ENCODE data around the gene C1orf74.
A peak's percentile ranks its signal among the peaks of the same experiment; 100 is the strongest.

C1orf74 gene

GRCh38 chr1:209784265-209785169, at the start of gene C1orf74:
Gene C1orf74, minus strand, starts transcription at chr1:209784559. Its CDS starts 925 bp downstream, at chr1:209783634.
- peak; percentile 100 for DNase-seq (ENCODE audit: low read depth)

- no peak for DNase-seq (ENCODE audit: low read depth)
Measured at GRCh38 chr1:209831615-209832014, 47.3 kb upstream of the C1orf74 start.

GRCh38 chr1:209830722-209831121, 46.4 kb upstream of the C1orf74 start:
- DNase-seq (ENCODE audit: low read depth) = no peak

- DNase-seq (ENCODE audit: low read depth) = no peak
Measured at GRCh38 chr1:209829716-209830115, 45.4 kb upstream of the C1orf74 start.

- DNase-seq (ENCODE audit: low read depth) = peak; percentile 90
Measured at GRCh38 chr1:209827384-209828262, 43.3 kb upstream of the C1orf74 start, which contains the start of gene UTP25. Gene UTP25, plus strand, starts transcription at chr1:209827972. Its CDS starts 92 bp downstream, at chr1:209828064.

- DNase-seq (ENCODE audit: low read depth) = no peak
Measured at GRCh38 chr1:209825591-209826434, 41.5 kb upstream of the C1orf74 start.

- peak; percentile 13 for DNase-seq (ENCODE audit: low read depth)
Measured at GRCh38 chr1:209823143-209824041, 39.0 kb upstream of the C1orf74 start.

- DNase-seq (ENCODE audit: low read depth) = no peak
Measured at GRCh38 chr1:209822706-209823105, 38.3 kb upstream of the C1orf74 start.

- DNase-seq (ENCODE audit: low read depth) = no peak
Measured at GRCh38 chr1:209820986-209821385, 36.6 kb upstream of the C1orf74 start.

- DNase-seq (ENCODE audit: low read depth) = no peak
Measured at GRCh38 chr1:209819058-209819457, 34.7 kb upstream of the C1orf74 start.

- DNase-seq (ENCODE audit: low read depth) = no peak
Measured at GRCh38 chr1:209817691-209818090, 33.3 kb upstream of the C1orf74 start.

GRCh38 chr1:209816923-209817322, 32.6 kb upstream of the C1orf74 start:
- no peak for DNase-seq (ENCODE audit: low read depth)

GRCh38 chr1:209815931-209816341, 31.6 kb upstream of the C1orf74 start:
- DNase-seq (ENCODE audit: low read depth) = no peak

GRCh38 chr1:209815490-209815889, 31.1 kb upstream of the C1orf74 start:
- DNase-seq (ENCODE audit: low read depth) = no peak

GRCh38 chr1:209813902-209814301, 29.5 kb upstream of the C1orf74 start:
- DNase-seq (ENCODE audit: low read depth) = no peak

- no peak for DNase-seq (ENCODE audit: low read depth)
Measured at GRCh38 chr1:209810783-209811182, 26.4 kb upstream of the C1orf74 start.

- DNase-seq (ENCODE audit: low read depth) = no peak
Measured at GRCh38 chr1:209809611-209810010, 25.3 kb upstream of the C1orf74 start.

GRCh38 chr1:209808059-209808581, 23.8 kb upstream of the C1orf74 start:
- DNase-seq (ENCODE audit: low read depth) = no peak

- no peak for DNase-seq (ENCODE audit: low read depth)
Measured at GRCh38 chr1:209807509-209807908, 23.1 kb upstream of the C1orf74 start.
